Activated CD8-positive, alpha-beta memory T cell treated with anti-CD3 and anti-CD28 coated beads, Interleukin-2, amount 50 U/mL, for 24 hours (primary cell): ENCODE results near the gene OR10D3.
"Not testable (repeated sequence)": the region's sequence is repeated elsewhere in the genome, so short reads cannot be mapped to it uniquely, and the experiment has no call there.

Source experiments
- DNase-seq: peaks from one replicate; pipeline ENCODE4 v3.0.0-alpha.2; 2020; ENCODE audit errors: extremely low read depth

Gene OR10D3

DNA sequence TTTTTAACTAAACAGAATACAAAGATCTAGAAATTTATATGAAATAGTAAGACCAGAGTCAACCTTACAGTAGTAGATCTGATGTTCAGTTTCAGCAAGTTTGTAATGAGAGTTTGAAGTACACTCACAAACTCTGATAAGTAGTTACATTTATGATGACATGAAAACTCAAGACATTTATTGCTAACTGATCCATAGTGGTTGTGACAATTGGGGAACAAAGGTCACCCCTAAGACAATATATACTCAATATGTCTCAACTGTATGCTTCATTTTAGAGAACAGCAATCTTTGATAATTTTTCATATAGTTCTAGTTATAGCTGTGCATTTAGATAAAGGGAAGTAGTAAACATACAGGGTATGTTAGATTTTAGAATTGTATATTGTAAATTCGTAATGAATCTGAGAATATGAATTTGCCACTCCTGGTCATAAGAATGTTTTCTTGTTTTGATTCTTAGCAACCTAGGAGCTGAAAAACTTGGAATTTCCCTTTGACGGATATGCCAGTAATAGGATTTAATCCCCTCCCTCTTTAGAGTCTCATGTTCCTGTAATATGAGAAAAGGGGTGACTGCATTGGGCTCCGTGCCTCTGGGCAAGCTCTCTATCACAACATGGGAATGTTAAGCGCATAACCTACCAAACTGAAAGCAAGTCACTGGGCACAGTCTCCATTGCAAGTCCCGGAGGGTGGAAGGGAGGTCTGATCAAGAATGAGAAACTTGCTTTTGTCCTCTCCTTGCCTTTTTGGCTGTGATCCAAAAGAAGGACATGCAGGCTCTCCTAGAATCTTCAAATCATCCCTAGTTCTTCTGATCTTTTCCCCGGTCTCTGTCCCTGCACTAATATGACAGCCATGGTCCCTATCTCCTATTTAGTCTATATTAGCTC lies 11.4 kb downstream of the OR10D3 start:
- no peak for DNase-seq

DNA sequence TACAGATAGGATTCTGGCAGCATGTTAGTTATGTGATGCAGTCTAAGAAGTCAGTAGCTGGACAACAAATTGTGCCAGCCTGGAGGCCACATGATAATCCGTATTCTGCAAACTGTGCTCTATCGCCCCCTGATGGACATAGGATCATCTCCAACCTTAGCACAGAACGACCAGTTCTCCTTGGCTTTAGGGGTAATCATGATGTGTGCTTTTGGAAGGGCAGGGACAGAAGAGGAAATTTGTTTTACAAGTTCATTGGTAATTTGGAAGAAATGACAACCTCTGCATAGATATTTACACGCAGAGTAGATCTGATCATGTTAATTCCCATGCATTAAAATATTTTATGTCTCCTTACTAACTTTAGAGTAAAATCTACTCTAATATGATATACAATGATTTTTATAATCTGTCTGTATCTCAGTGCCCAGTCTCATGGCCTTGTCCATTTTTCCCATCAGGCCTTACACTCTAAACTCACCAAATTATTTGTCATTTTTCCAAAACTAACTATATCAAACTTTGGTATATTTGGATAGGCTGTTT lies 12.1 kb downstream of the OR10D3 start:
- DNase-seq: no peak

DNA sequence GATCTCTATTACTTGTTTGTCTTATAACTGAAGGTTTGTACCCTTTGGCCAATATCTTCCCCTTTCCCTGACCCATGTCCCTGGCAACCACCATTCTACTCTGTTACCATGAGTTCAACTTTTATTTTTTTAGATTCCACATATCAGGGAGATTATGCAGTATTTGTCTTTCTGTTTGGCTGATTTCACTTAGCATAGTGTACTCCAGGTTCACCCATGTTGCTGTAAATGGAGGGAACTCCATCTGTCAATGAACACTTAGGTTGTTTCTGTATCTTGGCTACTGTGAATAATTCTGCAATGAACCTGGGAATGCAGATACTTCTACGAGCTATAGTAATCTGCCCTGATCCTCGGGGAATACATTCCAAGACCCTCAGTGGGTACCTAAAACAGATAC lies 14.9 kb downstream of the OR10D3 start:
- no peak for DNase-seq

DNA sequence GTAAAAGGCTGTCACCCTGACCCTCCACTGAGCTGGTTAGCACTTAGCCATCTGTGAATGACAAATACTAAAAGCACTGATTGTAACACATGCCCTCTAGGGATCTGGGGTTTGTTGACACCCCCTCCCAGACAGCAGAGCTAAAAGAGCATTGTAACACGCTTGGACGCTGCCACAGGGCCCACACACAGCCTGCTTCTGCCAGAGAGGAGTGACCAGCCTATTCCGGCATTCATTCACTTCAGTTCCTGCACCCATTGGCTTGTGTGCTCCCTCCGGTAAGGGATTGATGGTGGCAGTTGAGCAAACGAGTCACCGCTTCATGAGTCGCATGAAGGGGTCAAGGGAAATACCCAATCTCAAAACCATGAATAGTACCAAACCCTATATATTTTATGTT lies 15.8 kb downstream of the OR10D3 start:
- DNase-seq: no peak

GRCh38 chr11:124199702-124200101 lies 16.6 kb downstream of the OR10D3 start:
- DNase-seq: no peak

GRCh38 chr11:124200671-124201070 lies 17.5 kb downstream of the OR10D3 start:
- DNase-seq: no peak

- DNase-seq: no peak
These were observed 19.8 kb downstream of the OR10D3 start for GRCh38 chr11:124202951-124203350.

- DNase-seq: no peak
These were observed 20.9 kb downstream of the OR10D3 start for GRCh38 chr11:124204008-124204407.

DNA sequence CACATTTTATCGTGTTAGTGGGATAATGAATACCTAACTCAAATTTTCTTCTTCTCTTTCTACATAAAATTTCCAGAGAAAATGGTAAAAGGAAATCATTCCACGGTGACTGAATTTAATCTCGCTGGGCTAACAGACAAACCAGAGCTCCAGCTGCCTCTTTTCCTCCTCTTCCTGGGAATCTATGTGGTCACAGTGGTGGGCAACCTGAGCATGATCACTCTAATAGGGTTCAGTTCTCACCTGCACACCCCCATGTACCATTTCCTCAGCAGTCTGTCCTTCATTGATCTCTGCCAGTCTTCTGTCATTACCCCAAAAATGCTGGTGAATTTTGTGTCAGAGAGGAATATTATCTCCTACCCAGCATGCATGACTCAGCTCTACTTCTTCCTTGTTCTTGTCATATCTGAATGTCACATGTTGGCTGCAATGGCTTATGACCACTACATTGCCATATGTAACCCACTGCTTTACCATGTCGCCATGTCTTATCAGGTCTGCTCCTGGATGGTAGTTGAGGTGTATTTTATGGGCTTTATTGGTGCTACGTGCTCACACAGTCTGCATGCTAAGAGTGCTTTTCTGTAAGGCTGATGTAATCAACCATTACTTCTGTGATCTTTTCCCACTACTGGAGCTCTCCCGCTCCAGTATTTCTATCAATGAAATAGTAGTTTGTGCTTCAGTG lies 24.1 kb downstream of the OR10D3 start:
- DNase-seq: no peak

DNA sequence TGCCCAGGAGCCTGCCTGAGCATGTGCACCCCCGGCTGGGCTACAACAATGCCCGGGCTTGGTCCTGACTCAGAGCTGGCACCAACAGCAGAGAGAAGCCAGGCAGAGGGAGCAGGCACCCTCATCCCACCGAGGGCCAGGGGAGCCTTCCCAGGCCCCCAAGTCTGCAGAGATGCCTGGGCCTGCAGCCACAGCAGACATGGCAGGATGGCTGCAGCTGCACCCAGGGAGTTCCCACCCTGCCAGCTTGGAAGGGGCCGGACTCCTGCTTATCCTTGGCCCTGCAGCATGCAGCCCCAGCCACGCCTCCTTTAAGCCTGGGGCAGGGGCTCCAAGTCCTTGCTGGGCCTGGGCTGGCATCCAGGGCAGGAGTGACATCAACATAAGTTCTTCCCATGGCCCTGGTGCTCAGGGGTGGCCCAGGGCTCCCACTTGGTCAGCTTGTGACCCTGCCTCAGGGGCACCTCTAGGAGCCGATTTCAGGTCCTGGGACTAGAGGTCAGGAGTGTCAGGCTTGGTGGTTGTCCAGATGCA lies 26.7 kb downstream of the OR10D3 start:
- no peak for DNase-seq

DNA sequence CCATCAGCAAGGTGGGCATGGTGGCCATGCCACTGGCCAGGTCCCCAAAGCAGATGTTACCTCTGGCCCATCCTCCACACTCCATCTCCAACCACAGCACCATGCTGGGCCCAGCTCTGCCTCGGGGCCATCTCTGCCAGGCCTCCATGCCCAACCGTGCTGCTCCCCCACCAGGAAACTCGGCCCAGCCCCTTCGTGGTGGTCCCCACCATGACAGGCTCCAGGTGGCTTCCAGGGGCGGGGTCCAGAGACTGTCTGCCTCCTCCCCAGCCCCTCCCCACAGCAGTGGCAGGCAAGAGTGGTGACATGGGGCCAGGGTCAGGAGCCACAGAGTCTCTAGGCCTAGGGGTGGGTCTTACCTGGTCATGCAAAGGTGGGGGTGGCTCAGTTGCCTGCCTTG lies 27.3 kb downstream of the OR10D3 start:
- DNase-seq: no peak

DNA sequence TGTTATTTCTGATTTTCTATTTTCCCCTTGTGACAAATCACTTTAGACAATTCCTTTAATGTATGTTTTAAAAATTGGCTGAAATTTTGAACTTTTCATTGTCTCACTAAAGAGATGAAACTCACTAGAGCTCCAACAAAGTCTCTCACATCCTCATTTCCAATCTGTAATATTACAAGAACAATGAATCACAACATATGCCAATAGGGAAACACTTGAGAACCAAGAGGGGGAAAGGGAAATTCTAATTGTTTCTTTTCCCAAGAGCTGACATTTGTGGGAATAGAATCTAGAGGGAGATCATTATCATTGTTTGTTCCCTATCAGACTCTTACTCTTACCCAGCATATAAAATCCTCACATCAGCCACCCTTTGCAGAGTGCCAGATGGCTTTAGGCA lies 28.2 kb downstream of the OR10D3 start:
- no peak for DNase-seq

DNA sequence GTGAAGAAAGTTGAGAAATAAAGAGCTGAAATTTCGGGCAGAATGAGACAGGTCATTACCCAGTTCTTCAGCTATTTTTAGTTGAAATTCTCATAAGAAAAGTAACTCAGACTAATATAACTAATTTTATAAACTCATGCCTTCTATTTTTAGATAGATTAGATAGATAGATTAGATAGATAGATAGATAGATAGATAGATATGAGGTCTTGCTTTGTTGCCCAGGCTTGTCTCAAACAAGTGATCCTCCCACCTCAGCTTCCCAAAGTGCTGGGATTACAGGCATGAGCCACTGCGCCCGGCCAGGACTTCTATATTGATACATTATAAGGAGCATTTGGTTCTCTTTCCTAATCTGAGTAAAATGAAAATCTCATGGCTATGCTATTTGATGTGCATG lies 30.9 kb downstream of the OR10D3 start:
- no peak for DNase-seq

DNA sequence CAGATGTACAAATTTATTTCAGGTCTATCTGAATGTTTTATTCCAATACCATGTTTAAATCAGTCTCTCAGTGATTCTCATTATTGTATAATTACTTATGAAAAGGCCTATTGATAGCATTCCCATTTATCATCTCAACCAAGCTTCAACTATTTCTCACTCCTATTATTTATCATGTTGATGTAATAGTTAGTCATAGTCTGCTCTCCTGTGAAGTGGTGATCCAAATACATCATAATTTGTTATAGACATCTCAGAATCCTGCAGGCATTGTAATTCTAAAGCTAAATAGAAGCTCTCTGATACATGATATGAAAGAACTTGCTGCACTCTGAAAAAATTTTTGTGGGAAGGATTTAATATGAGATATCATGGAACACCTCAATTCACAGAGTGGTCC lies 36.0 kb downstream of the OR10D3 start:
- DNase-seq: no peak

DNA sequence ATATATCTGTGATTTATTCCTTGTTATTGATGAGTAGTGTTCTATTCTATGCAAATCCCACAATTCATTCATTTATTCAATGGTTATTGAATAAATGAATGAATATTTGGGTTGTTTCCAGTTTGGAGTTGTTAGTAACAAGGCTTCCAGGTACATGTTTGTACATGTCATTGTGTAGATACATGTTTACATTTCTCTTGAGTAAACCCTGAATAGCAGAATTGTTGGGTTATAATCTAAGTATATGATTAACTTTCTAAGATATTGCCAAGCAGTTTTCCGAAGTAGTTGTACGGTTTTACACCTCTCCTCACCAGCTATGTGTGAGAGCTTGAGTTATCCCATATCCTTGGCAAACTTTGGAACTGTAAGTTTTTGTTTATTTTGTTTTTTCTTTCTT lies 39.3 kb downstream of the OR10D3 start:
- no peak for DNase-seq

- DNase-seq: not testable (repeated sequence)
These were observed 41.7 kb downstream of the OR10D3 start for GRCh38 chr11:124224618-124225423.

- DNase-seq: no peak
These were observed 42.3 kb downstream of the OR10D3 start for GRCh38 chr11:124225471-124225870.

GRCh38 chr11:124233376-124233775 lies 50.2 kb downstream of the OR10D3 start:
- DNase-seq: no peak
